NCI-H146 treated with DMSO at 0.1 percent for 48 hours (cell line): ENCODE measurements around the gene CHI3L2.

Source experiments
- DNase-seq: peaks from one replicate; lab custom pipeline; 2025; ENCODE audit not compliant: unreplicated experiment; lab: John Stamatoyannopoulos, UW

Gene CHI3L2

DNA sequence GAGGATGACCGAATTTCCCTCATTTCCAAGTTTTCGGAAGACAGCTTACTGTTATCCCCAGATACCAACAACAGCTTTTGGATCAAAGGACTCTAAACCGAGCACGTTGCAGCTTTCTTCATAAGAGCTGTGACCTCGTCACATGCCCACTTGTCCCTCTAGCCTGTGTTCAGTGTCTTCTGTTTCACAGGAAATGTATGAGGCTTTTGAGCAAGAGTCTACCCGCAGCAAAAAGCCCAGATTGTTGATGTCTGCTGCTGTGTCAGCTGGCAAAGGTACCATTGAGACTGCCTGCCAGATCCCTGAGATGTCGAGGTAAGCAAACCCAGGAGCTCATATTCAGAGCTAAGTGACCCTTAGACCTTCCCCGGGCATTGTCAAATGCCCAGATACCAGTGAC, 24.1 kb downstream of the CHI3L2 start:
- DNase-seq: no peak

DNA sequence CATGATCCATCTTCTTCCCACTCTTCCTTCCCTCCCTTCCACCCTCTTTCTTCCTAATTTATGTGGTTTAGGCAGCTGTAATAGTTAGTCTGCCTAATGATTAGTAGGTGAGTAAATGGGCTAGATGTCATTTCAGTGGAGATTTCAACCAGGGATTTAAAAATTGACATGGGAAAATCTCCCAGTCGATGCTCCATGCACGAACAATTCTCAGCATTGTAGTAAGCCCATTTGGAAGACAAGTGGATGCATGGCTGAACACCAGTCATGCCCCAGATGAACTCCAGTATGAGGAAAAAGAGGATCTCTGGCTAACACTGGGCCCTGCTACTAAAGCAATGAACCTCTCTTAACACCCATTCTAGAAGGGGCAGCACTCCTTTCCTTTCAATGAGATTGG, 25.3 kb downstream of the CHI3L2 start:
- no peak for DNase-seq

DNA sequence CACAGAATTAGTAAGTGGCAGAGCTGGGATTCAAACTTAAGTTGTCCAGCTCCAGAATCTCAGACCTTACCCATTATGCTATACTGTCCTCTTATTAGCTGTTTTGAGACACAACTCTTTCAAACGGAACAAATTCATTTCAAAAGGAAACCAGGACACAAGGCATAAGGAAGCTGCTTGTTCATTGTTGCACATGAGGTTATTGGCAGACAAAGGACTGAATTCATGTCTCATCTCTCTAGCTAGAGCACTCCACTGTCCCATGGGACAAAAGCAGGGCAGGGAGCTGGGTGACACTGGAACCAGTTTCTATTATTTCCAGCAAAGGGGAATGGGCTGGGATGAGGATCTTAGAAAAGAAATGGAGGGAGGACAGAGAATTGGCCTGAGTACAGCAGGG, 26.4 kb downstream of the CHI3L2 start:
- no peak for DNase-seq

DNA sequence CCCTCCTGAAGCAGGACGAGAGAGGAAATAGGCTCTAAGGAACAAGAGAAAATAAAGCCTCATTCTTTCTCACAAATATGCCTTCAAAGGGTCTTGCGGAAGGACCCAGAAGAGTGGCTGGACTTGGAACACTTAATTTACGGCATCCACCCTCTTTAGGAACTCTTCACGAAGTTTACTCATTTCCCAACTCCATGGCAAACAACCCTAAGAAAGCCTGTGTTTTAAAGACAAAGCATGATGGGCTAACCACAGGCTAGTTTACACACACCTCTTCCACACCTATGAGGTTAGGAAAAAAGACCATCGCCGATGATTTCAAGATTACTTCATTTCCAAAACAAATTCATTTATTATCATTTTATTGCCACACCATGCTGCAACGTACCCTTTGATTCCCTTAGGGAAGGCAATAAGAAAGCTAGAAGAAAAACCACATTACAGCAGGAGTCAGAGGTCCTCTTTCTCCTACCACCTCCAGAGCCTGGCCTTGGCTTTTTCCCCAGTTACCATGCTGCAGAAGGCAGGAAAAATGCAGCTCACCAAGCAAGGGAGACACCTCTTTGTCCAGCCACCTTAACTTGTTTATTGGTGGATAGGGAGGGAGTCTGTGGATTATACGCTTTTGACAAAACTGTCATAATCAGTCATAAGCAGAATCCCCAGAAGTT, 29.6 kb downstream of the CHI3L2 start:
- no peak for DNase-seq

DNA sequence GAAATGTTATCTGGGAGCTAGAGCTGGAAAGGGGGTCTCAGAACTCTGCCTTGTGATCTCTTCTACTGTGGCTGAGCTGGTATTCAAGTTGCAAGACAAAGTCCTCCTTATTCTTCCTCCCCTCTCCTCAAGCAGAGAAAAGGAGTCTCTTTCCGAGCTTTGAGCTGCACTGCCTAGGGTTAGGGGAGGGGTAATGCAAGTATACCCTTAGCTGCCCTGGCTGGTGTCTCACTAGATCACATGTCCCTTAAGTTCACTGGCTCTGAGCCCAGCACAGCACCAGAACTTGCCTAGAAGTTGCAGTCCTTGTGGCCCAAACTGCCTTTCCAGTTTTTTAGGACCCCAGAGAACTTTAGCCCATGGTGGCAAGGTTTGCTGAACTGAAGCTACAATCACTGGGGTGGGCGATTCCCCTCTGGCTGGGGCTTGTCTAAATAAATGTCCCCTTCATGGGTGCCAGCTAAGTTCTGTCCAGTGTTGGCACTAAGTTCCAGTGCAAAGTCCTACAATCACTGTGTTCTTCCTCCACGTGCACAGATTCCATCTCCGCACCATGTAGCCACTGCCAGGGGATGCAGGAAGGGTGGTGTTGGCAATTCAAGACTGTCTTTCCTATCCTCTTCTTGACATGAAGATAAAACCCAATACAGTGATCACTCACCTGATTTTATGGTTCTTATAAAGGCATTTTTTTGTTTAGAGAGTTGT, 40.4 kb downstream of the CHI3L2 start:
- DNase-seq: no peak

DNA sequence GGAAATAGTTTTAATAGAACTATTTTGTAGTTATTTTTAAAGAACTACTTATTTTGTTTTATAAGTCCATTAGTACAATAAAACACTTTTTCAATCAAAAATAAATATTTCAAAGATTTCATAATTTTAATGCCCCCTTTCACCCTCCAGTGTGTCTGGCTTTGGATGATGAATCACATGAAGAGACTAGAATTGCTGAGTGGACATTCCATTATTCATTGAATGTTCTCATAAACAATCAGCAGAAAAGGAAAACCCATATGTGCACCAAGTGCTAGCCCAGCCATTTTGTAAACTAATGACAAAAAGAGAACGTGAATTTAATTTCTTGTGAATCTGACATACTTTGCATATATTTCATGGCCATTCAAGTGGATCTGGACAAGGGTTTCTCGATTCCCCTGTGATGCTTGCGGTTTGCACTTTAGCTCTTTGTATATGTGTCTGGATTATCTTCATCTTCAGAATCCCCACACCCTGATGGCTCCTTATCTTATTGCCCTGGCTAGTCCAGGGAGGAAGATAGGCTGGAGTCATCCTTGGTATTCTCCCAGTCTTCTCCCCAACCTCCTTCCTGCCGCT, 42.4 kb downstream of the CHI3L2 start:
- DNase-seq: no peak

DNA sequence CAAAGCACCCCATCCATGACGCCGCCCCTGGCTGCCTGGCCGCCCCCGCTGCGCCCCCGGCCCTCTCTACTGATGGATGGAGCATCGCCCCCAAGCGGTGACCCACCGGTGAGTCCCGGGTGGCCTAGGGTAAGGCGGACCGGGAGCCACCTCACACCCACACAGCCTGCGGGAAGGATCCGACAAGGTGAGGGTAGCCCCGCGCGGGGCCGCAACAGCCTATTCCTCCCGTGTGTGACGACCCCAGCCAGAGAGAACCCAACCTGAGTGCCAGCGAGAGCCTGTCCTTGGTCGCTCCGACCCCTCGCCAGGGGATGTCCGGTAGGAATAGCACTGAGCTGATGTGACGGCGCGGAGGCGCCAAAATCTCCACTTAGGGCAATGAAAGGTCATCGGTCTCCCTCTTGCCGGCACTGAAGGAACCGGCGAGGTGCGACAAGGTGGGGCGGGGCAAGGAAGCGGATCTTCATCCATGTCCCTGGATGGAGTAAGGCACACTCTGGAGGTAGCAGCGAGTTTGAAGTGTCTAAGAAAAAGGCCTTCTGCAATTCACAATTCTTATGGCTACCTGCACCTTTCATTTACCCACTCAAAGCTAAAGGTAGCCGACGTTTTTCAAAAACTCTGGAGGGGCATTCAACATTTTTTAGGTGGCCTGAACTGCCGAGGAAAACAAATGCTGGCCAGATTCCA, 43.4 kb downstream of the CHI3L2 start:
- no peak for DNase-seq

DNA sequence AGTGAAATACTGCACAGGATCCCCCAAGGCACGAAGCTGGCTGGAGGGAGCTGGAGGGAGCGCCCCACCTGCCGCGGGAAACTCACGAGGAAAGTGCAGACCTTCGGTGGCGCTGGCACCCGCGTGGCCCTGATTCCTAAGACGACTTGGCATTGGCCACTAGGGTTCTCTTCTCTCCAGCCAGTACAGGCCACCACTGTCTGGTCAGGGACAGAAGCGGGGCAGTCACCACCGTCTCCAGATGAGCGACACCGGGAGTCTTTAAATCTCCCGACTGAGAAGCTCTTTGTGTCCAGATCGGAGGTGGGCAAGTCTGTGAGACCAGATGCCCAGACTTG, 43.9 kb downstream of the CHI3L2 start:
- DNase-seq: no peak

DNA sequence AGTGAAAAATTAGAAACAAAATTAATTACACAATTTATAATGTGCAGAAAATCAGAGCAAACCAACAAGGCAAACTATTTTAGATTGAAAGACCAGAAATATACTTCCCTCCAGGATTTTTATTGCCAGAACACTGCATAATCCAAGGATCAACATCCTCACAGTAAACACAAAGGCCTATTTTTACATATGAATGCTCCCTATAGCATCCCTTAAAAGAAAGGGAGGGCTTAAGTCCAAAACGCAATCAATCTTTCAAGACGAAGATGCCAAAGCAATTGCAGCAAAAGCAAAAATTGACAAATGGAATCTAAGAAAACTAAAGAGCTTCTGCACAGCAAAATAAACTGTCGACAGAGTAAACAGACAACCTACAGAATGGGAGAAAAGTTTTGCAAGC, 44.6 kb downstream of the CHI3L2 start:
- no peak for DNase-seq

DNA sequence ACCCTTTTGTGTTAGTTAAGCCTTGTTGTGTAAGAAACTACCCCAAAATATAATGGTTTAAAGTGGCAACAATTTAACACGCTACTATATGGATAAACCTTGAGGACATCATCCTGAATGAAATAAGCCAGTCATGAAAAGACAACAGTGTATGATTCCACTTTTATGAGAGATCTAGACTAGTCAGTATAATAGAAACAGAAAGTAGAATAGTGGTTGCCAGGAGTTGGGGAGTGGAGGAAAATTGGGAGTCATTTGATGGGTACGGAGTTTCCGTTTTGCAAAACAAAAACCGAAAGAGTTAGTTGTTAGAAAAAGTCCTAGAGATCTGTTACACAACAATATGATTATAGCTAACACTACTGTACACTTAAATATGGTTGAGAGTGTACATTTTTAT, 47.1 kb downstream of the CHI3L2 start:
- DNase-seq: no peak

DNA sequence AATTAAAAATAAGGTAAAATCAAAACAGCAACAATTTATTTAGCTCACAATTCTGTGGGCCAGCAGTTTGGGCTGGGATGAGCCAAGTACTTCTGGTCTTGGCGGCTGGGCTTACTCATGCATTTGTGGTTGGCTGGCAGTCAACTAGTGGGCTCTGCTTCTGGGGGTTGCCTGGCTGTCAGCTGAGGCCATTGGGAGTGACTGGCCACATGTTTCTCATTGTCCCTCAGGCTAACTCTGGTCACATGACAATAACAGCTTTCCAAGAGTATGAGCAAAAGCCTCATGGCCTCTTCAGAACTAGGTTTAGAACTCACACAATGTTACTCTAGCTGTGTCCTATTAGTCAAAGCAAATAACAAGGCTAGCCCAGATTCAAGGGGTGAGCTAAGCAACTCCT, 47.6 kb downstream of the CHI3L2 start:
- no peak for DNase-seq

DNA sequence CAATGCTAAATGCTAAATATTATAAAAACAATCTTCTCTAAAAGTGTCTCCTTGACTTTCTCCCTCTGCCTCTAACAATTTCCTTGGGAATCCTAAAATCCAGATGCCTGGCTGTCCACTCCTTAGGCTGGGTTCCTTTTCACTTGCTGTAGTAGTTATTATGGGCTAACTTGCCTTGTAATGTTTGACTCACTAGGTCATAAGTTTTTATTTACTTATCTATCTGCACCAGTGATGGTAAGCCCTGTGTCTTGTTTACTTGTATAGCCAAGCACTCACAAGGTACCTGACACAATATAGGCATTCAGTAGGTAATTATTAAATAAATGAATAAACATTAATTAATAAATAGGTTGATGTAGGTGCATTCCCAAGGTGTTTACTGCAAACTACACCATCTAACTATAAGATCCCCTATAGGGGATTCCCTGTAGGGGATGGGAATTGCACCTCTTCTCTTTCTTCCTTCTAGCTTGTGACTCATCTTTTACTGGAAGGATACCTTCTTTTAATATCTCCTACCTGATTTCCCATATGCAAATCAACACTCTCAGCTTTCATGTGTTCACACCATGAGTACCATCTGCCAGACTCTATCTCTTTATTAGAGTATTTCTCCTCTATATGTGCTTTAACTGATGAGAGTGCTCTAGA, 48.4 kb downstream of the CHI3L2 start:
- no peak for DNase-seq

DNA sequence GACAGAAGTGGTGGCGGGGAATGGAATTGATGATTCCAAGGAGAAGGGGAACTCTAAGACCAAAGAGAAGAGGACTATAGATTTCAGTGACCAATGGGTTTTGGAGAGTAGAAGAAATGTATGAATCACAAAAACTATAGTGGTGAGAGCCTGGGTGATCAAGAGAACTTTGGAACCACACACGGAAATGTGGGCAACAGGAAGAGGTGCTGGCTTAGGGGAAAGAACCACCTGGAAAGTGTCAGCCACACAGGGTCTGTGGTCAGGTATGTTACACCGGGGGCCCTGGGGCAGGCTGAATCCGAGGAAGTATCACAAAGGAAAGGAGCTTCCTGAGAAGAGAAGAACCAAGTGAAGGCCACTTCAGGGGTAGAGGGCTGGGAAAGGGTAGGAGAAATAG, 51.6 kb downstream of the CHI3L2 start:
- DNase-seq: no peak

DNA sequence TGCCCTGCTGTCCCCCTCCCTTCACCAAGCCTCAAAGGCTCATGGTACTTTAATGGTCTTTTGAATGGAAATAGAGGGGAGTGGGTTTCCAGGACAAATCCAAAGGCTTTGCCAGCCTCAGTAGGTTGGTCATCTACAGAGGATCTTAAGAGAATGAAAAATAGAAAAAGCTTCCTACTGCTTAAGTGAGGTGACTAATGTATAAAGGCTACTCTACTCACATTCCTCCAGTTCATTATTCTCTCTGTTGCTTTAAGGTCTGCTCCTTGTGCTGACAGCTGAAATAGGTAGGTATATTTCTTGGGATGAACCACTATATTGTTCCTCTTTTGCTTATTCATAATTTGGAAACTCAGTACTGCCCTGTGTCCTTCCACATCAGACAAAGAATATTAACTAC, 52.8 kb downstream of the CHI3L2 start:
- no peak for DNase-seq

DNA sequence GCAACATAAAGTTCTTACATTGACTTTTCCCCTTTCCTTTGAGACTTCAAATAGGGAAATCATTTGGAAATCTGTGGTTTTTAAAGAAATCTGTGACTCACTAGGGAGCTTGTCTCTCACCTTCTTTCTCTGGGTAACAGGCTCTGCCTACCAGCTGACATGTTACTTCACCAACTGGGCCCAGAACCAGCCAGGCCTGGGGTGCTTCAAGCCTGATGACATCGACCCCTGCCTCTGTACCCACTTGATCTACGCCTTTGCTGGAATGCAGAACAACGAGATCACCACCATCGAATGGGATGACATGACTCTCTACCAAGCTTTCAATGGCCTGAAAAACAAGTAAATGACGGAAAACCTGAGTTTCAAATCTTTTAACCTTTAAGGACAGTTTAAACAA, 53.9 kb downstream of the CHI3L2 start:
- DNase-seq: no peak

DNA sequence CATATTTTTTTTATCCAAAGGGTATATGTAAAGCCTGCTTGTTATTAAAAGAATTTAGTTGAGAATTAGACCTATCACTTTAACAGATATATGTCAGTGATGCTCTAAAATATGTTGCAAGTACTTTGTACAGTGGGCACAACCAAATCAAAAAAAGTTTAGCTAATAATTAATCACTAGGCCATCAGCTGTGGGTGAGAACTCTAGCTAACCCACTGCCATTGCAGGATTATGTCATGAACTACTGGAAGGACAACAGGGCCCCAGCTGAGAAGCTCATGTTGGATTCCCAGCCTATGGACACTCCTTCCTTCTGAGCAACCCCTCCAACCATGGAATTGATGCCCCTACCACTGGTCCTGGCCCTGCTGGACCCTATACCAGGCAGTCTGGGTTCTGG, 56.3 kb downstream of the CHI3L2 start:
- DNase-seq: no peak

DNA sequence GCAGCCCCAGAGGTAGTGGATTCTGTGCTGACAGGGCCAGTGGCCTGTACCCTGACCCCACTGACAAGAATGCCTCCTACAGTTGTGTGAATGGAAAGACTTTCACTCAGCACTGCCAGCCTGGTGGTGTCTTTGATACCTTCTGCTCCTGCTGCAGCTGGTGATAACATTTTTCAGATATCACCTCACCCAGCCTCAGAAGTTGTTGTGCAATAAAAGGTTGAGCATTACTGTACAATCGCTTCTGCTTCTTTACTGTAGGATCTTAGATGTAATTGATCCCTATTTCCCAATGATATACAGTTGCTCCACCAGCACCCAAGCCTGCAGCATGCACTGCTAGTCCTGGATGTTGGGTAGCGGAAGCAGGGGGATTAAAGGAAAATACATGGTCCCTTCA, 58.4 kb downstream of the CHI3L2 start:
- no peak for DNase-seq

DNA sequence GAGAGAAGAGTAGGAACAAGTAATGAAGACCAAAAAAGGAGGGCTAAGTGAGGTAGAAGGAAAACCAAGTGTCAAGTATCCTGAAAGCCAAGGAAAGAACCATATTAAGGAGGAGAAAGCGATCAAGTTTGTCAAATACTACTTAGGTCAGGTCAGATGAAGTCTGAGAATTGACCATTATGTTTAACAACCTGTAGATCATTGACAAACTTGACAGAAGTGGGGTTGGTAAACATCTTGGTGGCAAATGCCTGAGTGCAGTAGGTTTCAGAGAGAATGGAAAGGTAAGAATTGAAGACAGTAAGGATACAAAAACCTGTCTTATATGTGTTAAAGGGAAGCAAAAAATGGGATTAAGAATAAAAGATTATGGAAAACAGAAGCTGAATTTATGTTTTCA, 59.4 kb downstream of the CHI3L2 start:
- DNase-seq: no peak

DNA sequence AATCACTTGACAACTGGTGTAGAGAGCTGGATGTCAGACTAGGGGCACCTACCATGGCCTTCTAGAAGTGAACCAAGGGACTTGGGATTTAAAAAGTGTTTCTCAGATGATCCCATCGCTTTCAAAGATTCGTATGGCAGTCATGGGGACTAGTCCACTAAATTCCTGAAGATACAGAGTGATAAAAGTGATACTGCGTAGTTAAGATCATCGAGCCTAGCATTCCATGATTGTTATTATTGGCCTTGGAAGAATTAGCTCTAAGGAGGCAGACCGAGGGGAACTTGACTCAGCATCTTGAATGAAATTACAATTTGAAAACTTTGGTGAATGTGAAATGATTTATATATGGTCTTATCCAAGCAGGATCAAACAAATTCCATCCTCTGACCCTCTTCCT, 61.9 kb downstream of the CHI3L2 start:
- no peak for DNase-seq

DNA sequence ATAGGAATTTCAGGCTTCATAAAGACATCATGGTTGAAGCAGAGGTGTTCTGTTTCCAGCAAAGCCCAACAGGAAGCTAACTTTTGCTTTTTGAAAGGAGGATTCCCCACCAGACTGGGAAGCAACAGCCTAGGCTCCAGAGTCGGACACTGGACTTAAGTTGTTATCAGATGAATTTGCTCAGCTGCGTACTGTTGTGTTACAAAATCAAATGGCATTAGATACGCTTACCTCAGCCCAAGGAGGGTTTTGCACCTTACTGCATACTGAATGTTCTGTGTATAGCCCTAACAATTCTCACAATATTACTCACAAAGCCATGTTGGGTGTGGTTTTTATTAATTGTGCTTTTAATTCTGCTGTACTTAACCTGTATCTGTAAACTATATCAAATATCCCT, 62.6 kb downstream of the CHI3L2 start:
- DNase-seq: no peak

DNA sequence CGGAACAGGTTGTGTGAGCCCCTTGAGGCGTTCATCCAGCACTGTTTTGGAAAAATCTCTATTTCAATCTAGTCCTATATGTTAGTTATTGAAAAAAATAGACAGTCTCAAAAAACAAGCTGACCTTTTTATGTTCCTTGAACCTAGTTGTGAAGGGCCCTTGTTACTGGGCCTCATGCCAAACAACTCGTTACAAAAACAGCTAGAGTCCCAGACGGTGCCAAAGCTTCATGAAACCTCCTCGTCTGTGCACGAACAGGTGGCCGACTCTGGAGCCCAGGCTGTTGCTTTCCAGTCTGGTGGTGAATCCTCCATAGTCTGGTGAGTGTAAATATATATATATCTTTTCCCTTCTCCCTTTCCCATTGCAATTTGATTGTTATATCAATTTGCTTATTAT, 63.1 kb downstream of the CHI3L2 start, which contains the start of gene CHIA:
CHIA (plus strand) TSS at position 222 of the 400 bp plus-strand sequence. CDS start 19,617 bp downstream, outside the sequence.
- DNase-seq: no peak
